ENCODE measurements around the gene GLS. TPM values are rescaled to one million over a fixed set of nuclear protein-coding genes. Genes with fewer than 3 reads are reported as not detected.

GLS gene
- total RNA-seq, 5 donors from 2014 or later (not counting 1 experiment from before 2014, with no cell fraction given) = 192 to 233 (median 209) TPM

DNA sequence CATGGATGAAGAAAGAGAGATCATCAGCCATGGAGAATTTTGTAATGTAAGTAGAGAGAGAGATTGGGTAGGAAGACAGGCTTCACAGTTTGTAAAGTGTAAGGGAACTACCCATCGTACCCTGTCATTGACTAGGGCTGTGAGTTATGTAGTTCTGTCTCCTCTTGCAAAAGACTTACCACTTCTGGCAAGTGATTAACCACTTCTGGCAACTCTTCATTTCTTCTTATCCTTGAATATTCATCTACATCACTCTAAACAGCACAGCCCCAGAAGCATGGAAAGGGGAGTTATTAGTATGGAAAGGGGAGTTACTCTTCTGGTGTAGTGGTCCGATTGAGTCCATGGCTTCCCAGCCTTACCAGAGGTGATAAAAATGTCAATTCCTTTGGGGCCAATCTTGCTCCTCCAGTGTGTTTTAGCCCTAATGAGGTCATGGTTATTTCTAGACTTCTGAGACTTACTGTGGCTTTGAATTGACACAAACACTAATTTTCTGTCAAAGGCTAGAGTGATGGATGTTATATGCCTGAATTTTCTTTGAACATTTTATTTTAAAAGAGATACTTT lies 81.4 kb downstream of the GLS start:
- peak overlapping the region; percentile 58 to 66 for H3K27ac Mint-ChIP-seq
- peaks cover 0 to 3% (median 0%) of the 10 kb centered on the region in 3 donors for H3K9me3 Mint-ChIP-seq
- Histone ChIP-seq H3K4me1 (ENCODE audit: control insufficient read depth in 1 of 2, extremely low read depth in 1 of 2, insufficient read depth in 2 of 2, low read length in 2 of 2) (peaks cover 0 to 3% of the 10 kb centered on the region in 2 experiments), H3K4me3 (ENCODE audit: control insufficient read depth in 1 of 2, extremely low read depth in 1 of 2, low read length in 1 of 2) (no peak overlapping the region), H3K36me3 (ENCODE audit: control insufficient read depth in 2 of 2, extremely low read depth in 1 of 2, insufficient read depth in 1 of 2, low read length in 1 of 2) (peaks cover 0 to 54% of the 10 kb centered on the region in 2 donors), H3K27ac (ENCODE audit: low read length) (no peak overlapping the region), H3K9me3 (no peaks in the 10 kb centered on the region), H3K27me3 (replicated peaks in 1 of 2; ENCODE audit: control insufficient read depth in 2 of 2, extremely low read depth in 1 of 2, insufficient read depth in 2 of 2, low read length in 1 of 2) (no peaks in the 10 kb centered on the region)
- DNase-seq = no peak
- peak in 1 of 4 experiments; percentile 21 for ATAC-seq (replicated peaks in 1 of 4)
- H3K36me3 Mint-ChIP-seq = peaks cover 60% of the 10 kb centered on the region
- H3K27me3 Mint-ChIP-seq = no peaks in the 10 kb centered on the region
- peaks cover 36 to 59% (median 41%) of the 10 kb centered on the region in 3 donors for H3K4me1 Mint-ChIP-seq
- WGBS (ENCODE audit: insufficient coverage) = 100% methylated on average over 1 of the region's 2 CpGs
- no peak overlapping the region for H3K4me3 Mint-ChIP-seq
- ChIA-PET CTCF (interaction anchor here in 1 of 2 donors (1.0 kb wide), 1 partner anchor 22 kb away, joined by 3 read pairs; no protein-coding TSS in a partner anchor), POLR2A (interaction anchor here (0.6 to 0.7 kb wide), 2 partner anchors 19 to 89 kb away, joined by 3 read pairs; no protein-coding TSS in a partner anchor)

DNA sequence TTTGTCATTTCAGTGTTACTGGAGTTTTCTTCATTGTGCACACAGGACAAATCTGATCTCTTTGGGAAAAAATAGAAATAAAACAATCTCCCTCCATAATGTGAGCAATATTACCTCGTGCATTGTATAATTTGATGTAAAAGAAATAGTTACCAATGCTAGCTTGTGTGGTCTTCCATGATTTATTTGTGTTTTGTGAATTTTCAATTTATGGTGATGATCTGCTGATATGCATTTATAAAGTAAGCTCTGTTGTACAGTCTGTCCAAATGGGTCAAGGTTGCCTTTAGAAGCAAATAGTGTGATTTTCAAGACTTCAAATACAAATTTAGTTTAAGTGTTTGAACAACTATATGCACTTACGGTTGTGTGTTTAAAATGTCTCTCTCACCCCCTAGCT lies 82.5 kb downstream of the GLS start:
- H3K27ac Mint-ChIP-seq = peak overlapping the region; percentile 11 to 21
- no peaks in the 10 kb centered on the region for H3K9me3 ChIP-seq
- H3K27me3 ChIP-seq (replicated peaks in 1 of 2; ENCODE audit: control insufficient read depth in 2 of 2, extremely low read depth in 1 of 2, insufficient read depth in 2 of 2, low read length in 1 of 2) = no peaks in the 10 kb centered on the region
- no peaks in the 10 kb centered on the region for H3K27me3 Mint-ChIP-seq
- ChIA-PET POLR2A (interaction anchor here (0.8 kb wide), 2 partner anchors 15 to 51 kb away, joined by 3 to 6 read pairs; no protein-coding TSS in a partner anchor), CTCF (no interaction called here)
- peaks cover 0 to 64% of the 10 kb centered on the region in 2 donors for H3K36me3 ChIP-seq (ENCODE audit: control insufficient read depth in 2 of 2, extremely low read depth in 1 of 2, insufficient read depth in 1 of 2, low read length in 1 of 2)
- peaks cover 37 to 60% (median 41%) of the 10 kb centered on the region in 3 donors for H3K4me1 Mint-ChIP-seq
- no peak overlapping the region for H3K27ac ChIP-seq (ENCODE audit: low read length)
- H3K4me3 Mint-ChIP-seq = no peak overlapping the region
- DNase-seq (no peak), ATAC-seq (replicated peaks in 1 of 4) (no peak)
- WGBS (ENCODE audit: insufficient coverage) = no CpG with 5 or more reads among the region's 2 CpGs
- peaks cover 55% of the 10 kb centered on the region for H3K36me3 Mint-ChIP-seq
- H3K4me1 ChIP-seq (ENCODE audit: control insufficient read depth in 1 of 2, extremely low read depth in 1 of 2, insufficient read depth in 2 of 2, low read length in 2 of 2) = peaks cover 0 to 3% of the 10 kb centered on the region in 2 experiments
- H3K9me3 Mint-ChIP-seq = peaks cover 0 to 3% (median 0%) of the 10 kb centered on the region in 3 donors
- H3K4me3 ChIP-seq (ENCODE audit: control insufficient read depth in 1 of 2, extremely low read depth in 1 of 2, low read length in 1 of 2) = no peak overlapping the region

GRCh38 chr2:190964170-190964795 lies 83.7 kb downstream of the GLS start:
- no peak overlapping the region for H3K4me3 ChIP-seq (ENCODE audit: control insufficient read depth in 1 of 2, extremely low read depth in 1 of 2, low read length in 1 of 2)
- no CpG with 5 or more reads among the region's 6 CpGs for WGBS (ENCODE audit: insufficient coverage)
- no peaks in the 10 kb centered on the region for H3K9me3 ChIP-seq
- ATAC-seq (replicated peaks in 1 of 4) (peak; percentile 31 to 49 (median 42)), DNase-seq (peak in 1 of 35 experiments; percentile 25)
- no peaks in the 10 kb centered on the region for H3K27me3 ChIP-seq (replicated peaks in 1 of 2; ENCODE audit: control insufficient read depth in 2 of 2, extremely low read depth in 1 of 2, insufficient read depth in 2 of 2, low read length in 1 of 2)
- peaks cover 0 to 3% of the 10 kb centered on the region in 2 experiments for H3K4me1 ChIP-seq (ENCODE audit: control insufficient read depth in 1 of 2, extremely low read depth in 1 of 2, insufficient read depth in 2 of 2, low read length in 2 of 2)
- H3K27me3 Mint-ChIP-seq = no peaks in the 10 kb centered on the region
- ChIA-PET POLR2A (interaction anchor here (0.8 to 1.2 kb wide), 4 partner anchors 10 to 50 kb away, joined by 3 to 6 read pairs (median 4); no protein-coding TSS in a partner anchor), CTCF (interaction anchor here in 1 of 2 donors (0.6 kb wide), 1 partner anchor 48 kb away, joined by 3 read pairs; no protein-coding TSS in a partner anchor)
- H3K36me3 Mint-ChIP-seq = peaks cover 58% of the 10 kb centered on the region
- peaks cover 0 to 76% of the 10 kb centered on the region in 2 donors for H3K36me3 ChIP-seq (ENCODE audit: control insufficient read depth in 2 of 2, extremely low read depth in 1 of 2, insufficient read depth in 1 of 2, low read length in 1 of 2)
- peak overlapping the region; percentile 82 to 84 for H3K27ac Mint-ChIP-seq
- H3K27ac ChIP-seq (ENCODE audit: low read length) = peak overlapping the region; percentile 35
- no peaks in the 10 kb centered on the region for H3K9me3 Mint-ChIP-seq
- peaks cover 32 to 50% (median 40%) of the 10 kb centered on the region in 3 donors for H3K4me1 Mint-ChIP-seq
- H3K4me3 Mint-ChIP-seq = no peak overlapping the region

DNA sequence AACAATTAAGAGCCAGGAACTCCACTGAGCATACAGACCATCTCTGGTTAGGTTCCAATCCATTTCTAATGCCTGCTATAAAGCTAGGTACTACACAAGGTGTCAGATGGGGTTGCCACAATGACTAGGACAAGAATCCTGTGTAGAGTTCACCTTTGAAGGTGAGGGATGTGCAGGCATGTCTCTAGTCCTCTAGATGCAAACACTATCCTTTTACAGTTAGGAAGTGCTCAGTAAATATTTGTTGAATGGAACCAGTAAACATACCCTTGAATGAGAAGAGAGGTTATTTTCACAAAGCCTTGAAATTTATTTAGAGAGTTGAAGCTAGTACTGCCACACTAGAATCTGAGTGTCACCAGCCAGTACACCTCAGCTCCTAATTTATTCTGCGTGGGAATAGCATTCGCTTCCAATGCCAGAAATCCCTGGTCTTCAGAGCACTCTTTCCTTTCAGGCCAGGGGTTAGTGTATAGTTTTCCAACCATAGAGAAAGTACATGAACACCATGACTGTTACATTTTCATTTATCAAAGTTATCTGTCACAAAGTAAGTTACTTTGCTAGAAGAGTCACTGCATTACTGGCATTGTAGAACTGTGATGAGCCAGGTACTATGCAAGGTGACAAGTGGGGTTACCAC lies 85.1 kb downstream of the GLS start:
- Mint-ChIP-seq H3K27ac (peak overlapping the region; percentile 23 to 84), H3K4me1 (peaks cover 41 to 54% (median 47%) of the 10 kb centered on the region in 3 donors)
- WGBS (ENCODE audit: insufficient coverage) = no CpG with 5 or more reads among the region's 2 CpGs

DNA sequence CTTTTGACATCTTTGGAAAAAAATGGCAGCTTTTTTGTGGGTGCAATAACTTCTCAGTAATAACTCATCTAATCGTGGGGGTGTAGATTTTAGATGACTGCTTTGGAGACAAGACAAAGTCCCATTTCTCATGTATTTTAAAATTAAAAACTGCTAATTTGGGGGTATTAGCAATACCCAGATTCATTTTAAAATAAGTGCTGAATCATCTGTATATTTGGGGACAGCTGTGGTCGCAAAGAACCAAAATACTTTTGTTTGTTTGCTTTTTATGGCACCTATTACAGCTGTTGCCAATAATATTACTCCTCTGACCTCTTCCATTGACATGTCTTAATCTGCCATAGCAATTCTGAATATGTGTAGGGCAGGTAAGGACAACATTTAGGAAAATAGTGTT lies 87.9 kb downstream of the GLS start:
- Mint-ChIP-seq H3K27me3 (no peaks in the 10 kb centered on the region), H3K27ac (peak overlapping the region; percentile 39 to 73), H3K36me3 (peaks cover 61% of the 10 kb centered on the region), H3K4me3 (no peak overlapping the region), H3K4me1 (peaks cover 37 to 52% (median 40%) of the 10 kb centered on the region in 3 donors), H3K9me3 (no peaks in the 10 kb centered on the region)
- ATAC-seq (replicated peaks in 1 of 4) (no peak), DNase-seq (no peak)
- no CpG with 5 or more reads among the region's 2 CpGs for WGBS (ENCODE audit: insufficient coverage)
- ChIA-PET POLR2A (interaction anchor here (0.5 to 1.1 kb wide), 3 partner anchors 15 to 34 kb away, joined by 3 to 4 read pairs (median 4); no protein-coding TSS in a partner anchor), CTCF (interaction anchor here in 1 of 2 donors (0.8 to 2.0 kb wide), 3 partner anchors 11 to 32 kb away, joined by 3 to 6 read pairs (median 3); no protein-coding TSS in a partner anchor)
- Histone ChIP-seq H3K27ac (ENCODE audit: low read length) (no peak overlapping the region), H3K27me3 (replicated peaks in 1 of 2; ENCODE audit: control insufficient read depth in 2 of 2, extremely low read depth in 1 of 2, insufficient read depth in 2 of 2, low read length in 1 of 2) (no peaks in the 10 kb centered on the region), H3K4me3 (ENCODE audit: control insufficient read depth in 1 of 2, extremely low read depth in 1 of 2, low read length in 1 of 2) (no peak overlapping the region), H3K36me3 (ENCODE audit: control insufficient read depth in 2 of 2, extremely low read depth in 1 of 2, insufficient read depth in 1 of 2, low read length in 1 of 2) (peaks cover 6 to 96% of the 10 kb centered on the region in 2 donors), H3K9me3 (no peaks in the 10 kb centered on the region), H3K4me1 (ENCODE audit: control insufficient read depth in 1 of 2, extremely low read depth in 1 of 2, insufficient read depth in 2 of 2, low read length in 2 of 2) (peaks cover 0 to 3% of the 10 kb centered on the region in 2 experiments)

More for the DNA sequence above, 85.1 kb downstream of the GLS start:
- H3K4me1 ChIP-seq (ENCODE audit: control insufficient read depth in 1 of 2, extremely low read depth in 1 of 2, insufficient read depth in 2 of 2, low read length in 2 of 2) = peaks cover 0 to 3% of the 10 kb centered on the region in 2 experiments
- peaks cover 6 to 91% of the 10 kb centered on the region in 2 donors for H3K36me3 ChIP-seq (ENCODE audit: control insufficient read depth in 2 of 2, extremely low read depth in 1 of 2, insufficient read depth in 1 of 2, low read length in 1 of 2)
- no peaks in the 10 kb centered on the region for H3K27me3 ChIP-seq (replicated peaks in 1 of 2; ENCODE audit: control insufficient read depth in 2 of 2, extremely low read depth in 1 of 2, insufficient read depth in 2 of 2, low read length in 1 of 2)
- DNase-seq (no peak), ATAC-seq (replicated peaks in 1 of 4) (peak in 1 of 4 experiments; percentile 13)
- Mint-ChIP-seq H3K4me3 (no peak overlapping the region), H3K27me3 (no peaks in the 10 kb centered on the region), H3K36me3 (peaks cover 71% of the 10 kb centered on the region), H3K9me3 (no peaks in the 10 kb centered on the region)
- H3K4me3 ChIP-seq (ENCODE audit: control insufficient read depth in 1 of 2, extremely low read depth in 1 of 2, low read length in 1 of 2) = no peak overlapping the region
- ChIA-PET CTCF (interaction anchor here in 1 of 2 donors (1.1 kb wide), 1 partner anchor 18 kb away, joined by 4 read pairs; no protein-coding TSS in a partner anchor), POLR2A (interaction anchor here in 1 of 2 donors (0.5 to 0.7 kb wide), 3 partner anchors 26 to 87 kb away, joined by 3 to 4 read pairs (median 3); no protein-coding TSS in a partner anchor)
- H3K27ac ChIP-seq (ENCODE audit: low read length) = no peak overlapping the region
- H3K9me3 ChIP-seq = no peaks in the 10 kb centered on the region

DNA sequence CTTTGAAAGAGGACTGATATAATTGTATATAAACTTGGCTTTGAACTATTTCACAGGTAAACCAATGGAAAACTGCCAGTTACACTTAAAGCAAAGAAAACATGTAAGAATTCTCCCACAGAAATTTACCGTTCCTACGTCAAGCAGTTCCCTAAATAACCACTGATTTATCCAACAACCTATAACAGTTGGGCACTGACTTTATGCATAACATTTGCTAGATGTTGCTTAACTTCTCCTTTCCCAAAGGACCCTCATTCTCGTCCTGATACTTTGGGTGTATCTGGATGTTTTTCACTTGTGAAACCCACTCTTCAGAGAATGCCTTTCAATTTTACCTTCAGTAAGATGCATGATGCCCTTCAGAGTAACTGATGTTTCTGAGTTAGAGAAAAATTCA lies 89.5 kb downstream of the GLS start:
- POLR2A ChIA-PET = no interaction called here
- no CpG with 5 or more reads among the region's 3 CpGs for WGBS (ENCODE audit: insufficient coverage)
- no peaks in the 10 kb centered on the region for H3K9me3 ChIP-seq
- Mint-ChIP-seq H3K9me3 (no peaks in the 10 kb centered on the region), H3K4me3 (peak overlapping the region in 1 of 3 donors; percentile 7), H3K4me1 (peaks cover 25 to 53% (median 27%) of the 10 kb centered on the region in 3 donors), H3K36me3 (peaks cover 62% of the 10 kb centered on the region), H3K27ac (peak overlapping the region; percentile 30 to 58), H3K27me3 (no peaks in the 10 kb centered on the region)
- H3K36me3 ChIP-seq (ENCODE audit: control insufficient read depth in 2 of 2, extremely low read depth in 1 of 2, insufficient read depth in 1 of 2, low read length in 1 of 2) = peaks cover 12 to 98% of the 10 kb centered on the region in 2 donors
- no peaks in the 10 kb centered on the region for H3K27me3 ChIP-seq (replicated peaks in 1 of 2; ENCODE audit: control insufficient read depth in 2 of 2, extremely low read depth in 1 of 2, insufficient read depth in 2 of 2, low read length in 1 of 2)
- no peak for DNase-seq
- CTCF ChIA-PET = no interaction called here
- H3K27ac ChIP-seq (ENCODE audit: low read length) = no peak overlapping the region
- H3K4me1 ChIP-seq (ENCODE audit: control insufficient read depth in 1 of 2, extremely low read depth in 1 of 2, insufficient read depth in 2 of 2, low read length in 2 of 2) = no peaks in the 10 kb centered on the region
- H3K4me3 ChIP-seq (ENCODE audit: control insufficient read depth in 1 of 2, extremely low read depth in 1 of 2, low read length in 1 of 2) = no peak overlapping the region
- no peak for ATAC-seq (replicated peaks in 1 of 4)

Measured in T-cell (primary cell).